GM12872 (cell line): ENCODE results near the gene HCN4.

Experiments
- TF ChIP-seq, protein P1 (sequence below): IDR thresholded peaks from 3 replicates; pipeline ENCODE4 v1.5.1; 2011; ENCODE audit warnings: low read depth, mild to moderate bottlenecking, low read length, moderate library complexity; ENCODE audit not compliant: insufficient read depth

HCN4 gene

DNA sequence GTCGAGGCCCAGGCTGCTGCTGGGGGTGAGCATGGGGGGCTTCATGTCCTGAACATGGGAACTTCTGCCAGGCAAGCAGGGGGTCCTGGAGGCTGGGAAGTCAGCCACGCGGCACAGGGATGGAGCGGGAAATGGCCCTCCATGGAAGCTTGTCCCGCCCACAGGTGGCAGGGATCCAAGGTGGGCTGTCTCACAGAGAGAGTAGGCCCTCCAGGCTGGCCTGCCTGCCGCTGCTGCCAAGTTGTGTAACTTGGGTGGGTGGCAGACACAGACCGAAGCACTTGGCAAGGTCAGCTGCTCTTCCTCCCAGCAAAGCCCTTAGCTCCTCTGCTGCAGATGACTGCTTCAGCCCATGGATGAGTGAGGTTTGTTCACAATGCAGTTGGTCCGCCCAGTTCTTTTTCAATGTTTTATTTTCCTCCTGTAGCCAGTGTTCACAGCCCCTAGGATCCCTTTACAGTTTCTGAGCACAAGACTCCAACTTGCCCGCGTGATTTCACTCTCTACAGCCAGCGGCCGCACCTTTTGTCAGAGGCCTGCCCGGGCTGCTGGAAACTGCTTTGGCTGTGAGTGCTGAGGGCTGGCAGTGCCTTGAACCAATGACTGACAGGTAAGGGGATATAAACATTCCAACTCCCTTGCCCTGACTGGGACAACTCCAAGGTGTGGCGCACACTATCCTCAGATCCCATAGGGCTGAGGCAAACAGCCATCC, 26.7 kb downstream of the HCN4 start:
- TF ChIP-seq, protein P1, sequence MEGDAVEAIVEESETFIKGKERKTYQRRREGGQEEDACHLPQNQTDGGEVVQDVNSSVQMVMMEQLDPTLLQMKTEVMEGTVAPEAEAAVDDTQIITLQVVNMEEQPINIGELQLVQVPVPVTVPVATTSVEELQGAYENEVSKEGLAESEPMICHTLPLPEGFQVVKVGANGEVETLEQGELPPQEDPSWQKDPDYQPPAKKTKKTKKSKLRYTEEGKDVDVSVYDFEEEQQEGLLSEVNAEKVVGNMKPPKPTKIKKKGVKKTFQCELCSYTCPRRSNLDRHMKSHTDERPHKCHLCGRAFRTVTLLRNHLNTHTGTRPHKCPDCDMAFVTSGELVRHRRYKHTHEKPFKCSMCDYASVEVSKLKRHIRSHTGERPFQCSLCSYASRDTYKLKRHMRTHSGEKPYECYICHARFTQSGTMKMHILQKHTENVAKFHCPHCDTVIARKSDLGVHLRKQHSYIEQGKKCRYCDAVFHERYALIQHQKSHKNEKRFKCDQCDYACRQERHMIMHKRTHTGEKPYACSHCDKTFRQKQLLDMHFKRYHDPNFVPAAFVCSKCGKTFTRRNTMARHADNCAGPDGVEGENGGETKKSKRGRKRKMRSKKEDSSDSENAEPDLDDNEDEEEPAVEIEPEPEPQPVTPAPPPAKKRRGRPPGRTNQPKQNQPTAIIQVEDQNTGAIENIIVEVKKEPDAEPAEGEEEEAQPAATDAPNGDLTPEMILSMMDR, result no peak

DNA sequence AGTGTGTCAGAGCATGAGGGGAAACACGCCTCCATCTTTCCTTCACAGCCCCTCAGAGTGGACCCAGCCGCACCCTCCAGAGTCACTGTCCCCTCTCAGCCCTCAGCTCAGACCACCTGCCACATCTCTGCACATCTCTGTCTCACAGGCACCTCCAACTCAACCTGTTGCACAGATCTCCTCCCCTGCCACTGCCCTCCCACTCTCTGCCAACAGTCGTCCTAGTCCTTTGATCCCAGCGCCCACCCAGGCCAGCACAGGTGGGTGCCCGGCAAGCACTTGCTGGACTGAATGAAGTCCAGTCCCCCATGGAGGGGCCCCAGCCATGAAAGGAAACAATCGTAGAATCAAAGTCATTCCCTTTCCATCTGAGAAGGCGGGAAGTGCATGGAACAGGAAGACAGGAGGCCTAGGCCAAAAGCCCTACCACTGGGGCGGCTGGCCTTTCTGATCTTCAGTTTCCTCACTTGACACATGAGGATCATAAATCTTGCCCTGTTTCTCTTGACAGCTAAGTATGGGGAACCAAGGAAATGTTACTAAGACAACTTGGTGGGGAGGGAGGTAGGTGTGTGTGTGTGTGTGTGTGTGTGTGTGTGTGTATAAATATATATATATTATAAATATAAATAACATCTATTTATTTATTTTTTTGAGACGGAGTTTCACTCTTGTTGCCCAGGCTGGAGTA, 28.1 kb downstream of the HCN4 start:
- TF ChIP-seq, protein P1, result no peak

DNA sequence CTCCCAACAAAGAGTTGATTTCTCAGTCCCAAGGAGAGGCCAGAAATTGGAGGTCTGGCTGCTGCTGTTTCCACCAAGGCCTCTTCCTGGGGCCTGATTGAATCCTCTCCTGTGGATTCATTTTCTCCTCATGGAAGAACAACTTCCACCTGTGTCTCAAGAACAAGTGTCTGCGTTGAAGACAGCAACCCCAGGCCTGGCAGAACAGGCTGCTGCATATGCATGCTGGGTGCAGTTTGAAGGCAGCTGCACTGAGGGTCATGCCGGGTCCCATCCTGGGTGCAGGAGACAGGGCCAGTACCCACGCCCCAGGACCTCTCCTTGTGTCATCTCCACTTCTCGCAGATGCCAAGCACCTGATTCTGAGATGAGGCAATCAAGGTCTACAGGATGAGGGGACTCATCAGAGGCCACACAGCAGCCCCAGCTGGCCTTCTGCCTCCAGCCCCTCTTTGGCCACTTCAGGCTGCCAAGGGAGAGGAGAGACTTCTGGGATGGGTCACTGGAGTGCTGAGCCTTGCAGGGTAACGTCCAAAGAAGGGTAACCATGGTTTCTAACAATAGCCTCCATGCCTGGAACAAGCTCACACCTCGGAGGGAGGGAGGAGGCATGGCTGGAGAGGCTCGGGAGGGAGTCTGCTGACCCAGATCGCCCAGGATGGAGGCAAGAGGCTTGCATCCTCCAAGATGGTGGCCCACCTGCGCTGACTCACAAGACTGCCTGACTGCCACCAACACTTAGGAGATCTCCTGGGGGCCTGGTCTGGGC, 30.0 kb downstream of the HCN4 start:
- TF ChIP-seq, protein P1, result no peak

DNA sequence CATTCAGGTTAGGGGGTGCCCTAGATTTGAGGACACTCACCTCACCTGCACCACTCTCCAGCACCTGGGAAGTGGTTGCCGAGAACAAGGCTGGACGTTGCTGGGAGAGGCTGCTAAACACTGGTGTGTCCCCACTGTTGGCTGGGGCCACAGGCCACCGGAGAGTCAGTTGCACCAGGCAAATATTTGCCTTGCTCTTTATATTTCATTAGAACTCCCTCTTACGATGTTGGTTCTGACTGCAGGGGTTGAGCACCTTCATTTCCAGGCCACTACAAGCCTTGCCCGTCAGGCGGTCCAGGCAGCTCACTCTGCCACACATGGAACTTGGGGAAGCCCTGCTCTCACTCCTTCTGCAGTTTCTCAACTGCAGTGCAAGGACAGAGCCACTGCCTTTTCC, 30.7 kb downstream of the HCN4 start:
- TF ChIP-seq, protein P1, result no peak

DNA sequence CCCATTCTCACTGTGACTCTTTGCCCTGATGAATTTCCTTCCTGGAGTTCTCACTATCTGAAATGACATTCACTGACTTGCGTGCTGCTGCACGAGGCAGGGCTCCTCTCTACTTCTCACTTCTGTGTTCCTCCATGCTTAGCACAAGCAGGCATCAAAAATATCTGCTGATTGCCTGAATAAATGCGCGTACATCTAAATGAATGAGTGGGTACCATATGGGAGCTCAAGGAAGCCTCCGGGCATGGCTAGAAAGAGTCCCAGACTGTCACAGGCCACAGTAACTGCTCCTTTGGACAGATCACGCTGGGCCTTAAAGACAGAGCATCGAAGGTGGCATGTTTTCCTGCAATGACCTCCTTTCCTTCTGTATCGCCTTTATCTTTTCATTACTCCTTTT, 31.6 kb downstream of the HCN4 start:
- TF ChIP-seq, protein P1, result no peak

DNA sequence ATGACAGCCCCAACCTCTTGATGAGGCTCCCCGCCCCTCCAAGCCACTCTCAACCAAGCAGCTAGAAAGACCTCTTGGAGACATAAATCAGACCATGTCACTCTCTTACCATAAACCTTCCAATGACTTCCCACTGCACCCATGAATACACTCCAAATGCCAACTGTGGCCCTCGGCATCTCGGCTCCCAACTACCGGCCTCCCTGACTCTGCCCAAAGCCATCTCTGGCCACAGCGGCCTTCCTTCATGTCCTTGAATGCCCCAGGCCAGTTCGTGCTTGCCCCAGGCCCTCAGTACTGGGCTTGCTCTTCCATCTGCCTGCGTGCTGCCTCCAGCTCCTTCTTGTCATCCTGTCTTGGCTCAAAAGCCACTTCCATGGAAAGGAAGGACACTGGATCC, 32.0 kb downstream of the HCN4 start:
- TF ChIP-seq, protein P1, result no peak

DNA sequence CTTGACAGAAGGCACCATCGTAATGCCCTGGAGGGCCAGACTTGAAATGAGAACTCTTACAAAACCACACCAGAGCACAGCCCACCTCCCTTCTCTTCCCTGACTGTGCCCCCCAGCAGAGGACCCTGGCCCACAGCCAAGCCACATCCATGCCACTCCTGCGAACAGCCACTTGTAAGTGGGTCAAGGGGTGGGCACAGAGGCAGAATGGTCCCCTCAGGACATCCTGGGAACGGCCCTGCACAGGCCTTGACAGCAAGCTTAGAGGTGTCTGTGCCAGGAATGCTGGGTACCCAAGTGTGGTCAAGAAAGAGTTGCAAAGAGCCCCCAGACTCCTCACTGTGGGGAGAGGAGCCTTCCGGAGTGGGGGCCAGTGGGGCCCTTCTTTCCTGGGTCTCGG, 33.3 kb downstream of the HCN4 start:
- TF ChIP-seq, protein P1, result no peak
